Measurements from ENCODE around the gene TOP3A.

- no peak for TF ChIP-seq POLR2A (IDR thresholded peaks at IDR 0.05)
- TF ChIP-seq, protein P1, sequence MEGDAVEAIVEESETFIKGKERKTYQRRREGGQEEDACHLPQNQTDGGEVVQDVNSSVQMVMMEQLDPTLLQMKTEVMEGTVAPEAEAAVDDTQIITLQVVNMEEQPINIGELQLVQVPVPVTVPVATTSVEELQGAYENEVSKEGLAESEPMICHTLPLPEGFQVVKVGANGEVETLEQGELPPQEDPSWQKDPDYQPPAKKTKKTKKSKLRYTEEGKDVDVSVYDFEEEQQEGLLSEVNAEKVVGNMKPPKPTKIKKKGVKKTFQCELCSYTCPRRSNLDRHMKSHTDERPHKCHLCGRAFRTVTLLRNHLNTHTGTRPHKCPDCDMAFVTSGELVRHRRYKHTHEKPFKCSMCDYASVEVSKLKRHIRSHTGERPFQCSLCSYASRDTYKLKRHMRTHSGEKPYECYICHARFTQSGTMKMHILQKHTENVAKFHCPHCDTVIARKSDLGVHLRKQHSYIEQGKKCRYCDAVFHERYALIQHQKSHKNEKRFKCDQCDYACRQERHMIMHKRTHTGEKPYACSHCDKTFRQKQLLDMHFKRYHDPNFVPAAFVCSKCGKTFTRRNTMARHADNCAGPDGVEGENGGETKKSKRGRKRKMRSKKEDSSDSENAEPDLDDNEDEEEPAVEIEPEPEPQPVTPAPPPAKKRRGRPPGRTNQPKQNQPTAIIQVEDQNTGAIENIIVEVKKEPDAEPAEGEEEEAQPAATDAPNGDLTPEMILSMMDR (IDR thresholded peaks at IDR 0.05): no peak
- TF ChIP-seq POLR2AphosphoS5 (IDR thresholded peaks at IDR 0.05): no peak
Measured at GRCh38 chr17:18324140-18325050, 9.6 kb upstream of the TOP3A start.
